ENCODE measurements around the gene EIF4G1.
"Not testable (repeated sequence)": the region's sequence is repeated elsewhere in the genome, so short reads cannot be mapped to it uniquely, and the experiment has no call there.

EIF4G1 gene

GRCh38 chr3:184334470-184335158 lies 20.2 kb downstream of the EIF4G1 start:
- FAIRE-seq (no peak), DNase-seq (ENCODE audit: low spot score) (no peak)

- FAIRE-seq, result no peak
These were observed 20.9 kb downstream of the EIF4G1 start for GRCh38 chr3:184335291-184335660.

DNA sequence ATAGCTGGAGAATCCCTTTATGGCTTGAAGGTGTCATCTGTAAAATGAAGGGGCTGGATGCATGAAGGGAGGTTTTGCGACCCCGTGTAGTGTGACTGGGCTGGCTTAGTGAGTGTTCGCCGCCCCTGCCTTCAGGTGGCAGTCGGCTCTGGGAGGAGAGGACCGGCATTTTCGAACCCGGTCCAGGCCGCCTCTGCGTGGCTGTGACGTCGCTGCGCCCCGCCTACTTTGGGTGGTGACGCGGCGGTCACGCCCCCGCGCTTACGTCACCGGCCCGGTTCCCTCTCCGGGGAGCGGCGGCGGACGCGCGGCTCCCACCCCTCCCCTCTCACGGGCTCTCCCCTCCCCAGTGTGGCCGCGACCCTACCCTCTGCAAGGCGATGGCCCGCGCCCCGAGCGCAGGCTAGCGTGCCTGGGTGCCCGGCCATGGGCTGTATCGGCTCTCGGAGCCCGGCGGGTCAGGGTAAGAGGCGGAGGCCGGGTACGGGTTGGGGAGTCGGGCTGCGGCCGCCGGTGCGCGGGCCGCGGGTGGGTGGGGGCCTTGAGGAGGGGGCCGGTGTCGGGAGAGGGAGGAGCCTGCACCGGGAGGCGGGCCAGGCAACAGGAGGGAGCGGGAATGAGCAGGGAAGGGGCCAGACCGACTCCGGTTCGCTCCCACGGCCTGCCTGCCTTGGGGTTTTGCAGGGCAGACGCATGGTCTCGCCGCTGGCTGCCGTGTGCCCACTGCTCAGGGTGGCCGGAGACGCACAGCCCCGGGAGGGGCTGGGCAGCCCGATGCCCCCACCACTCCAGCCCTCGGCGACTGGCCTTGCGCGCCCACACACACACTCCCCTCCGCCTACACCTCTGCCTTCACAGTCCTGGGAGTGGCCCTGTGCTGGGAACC lies 21.5 kb downstream of the EIF4G1 start:
- FAIRE-seq (peak; percentile 17), DNase-seq (ENCODE audit: low spot score) (peak; percentile 78)

More at GRCh38 chr3:184335291-184335660, 20.9 kb downstream of the EIF4G1 start:
- DNase-seq (ENCODE audit: low spot score), result no peak

DNA sequence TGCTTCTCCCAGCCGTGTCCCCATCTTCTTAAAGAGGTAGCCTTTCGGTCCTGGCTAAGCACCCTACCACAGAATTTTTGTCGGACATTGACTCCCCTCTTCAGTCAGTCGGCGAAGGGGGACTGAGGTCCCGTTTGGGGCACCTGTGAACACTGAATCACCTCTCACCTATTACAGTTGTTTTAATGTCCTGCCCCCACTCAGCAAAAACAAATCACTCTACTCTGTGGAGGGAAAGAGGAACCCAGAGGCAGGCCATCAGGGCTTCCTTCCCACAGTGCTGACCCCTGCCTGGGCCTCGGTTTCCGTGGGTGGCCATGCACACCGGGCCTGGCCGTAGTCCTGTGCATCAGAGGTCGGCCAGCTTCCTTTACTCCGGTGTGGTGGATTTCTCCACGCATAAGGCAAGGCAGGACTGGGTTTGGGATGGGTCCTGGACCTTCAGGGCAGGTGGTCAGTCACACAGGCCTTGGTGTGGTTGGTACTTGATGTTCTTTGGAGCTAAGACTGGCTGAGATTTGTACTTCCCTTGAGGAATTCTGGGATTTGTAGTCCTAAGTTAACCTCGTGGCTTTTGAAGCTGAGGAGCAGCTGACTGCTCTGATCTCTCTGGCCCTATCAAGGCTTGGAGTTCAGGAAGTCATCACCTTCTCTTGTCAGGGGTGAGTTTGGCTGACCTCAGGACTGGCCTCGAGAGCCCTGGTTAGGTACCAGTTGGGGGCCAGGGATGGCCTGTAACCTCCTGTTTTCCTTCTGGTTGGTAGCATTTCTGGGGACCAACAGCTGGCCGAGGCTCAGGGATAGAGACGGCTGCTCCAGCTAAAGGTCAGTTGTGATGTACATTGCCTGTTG lies 22.4 kb downstream of the EIF4G1 start:
- DNase-seq (ENCODE audit: low spot score) (peak; percentile 50), FAIRE-seq (peak; percentile 58)

GRCh38 chr3:184337399-184337714 lies 23.0 kb downstream of the EIF4G1 start, which contains the start of gene FAM131A:
Gene FAM131A (plus strand): TSS chr3:184337600. CDS start chr3:184337631, 31 bp downstream.
- DNase-seq (ENCODE audit: low spot score) (no peak), FAIRE-seq (no peak)

- FAIRE-seq (no peak), DNase-seq (ENCODE audit: low spot score) (no peak)
These were observed 23.6 kb downstream of the EIF4G1 start for GRCh38 chr3:184337981-184338380.

DNA sequence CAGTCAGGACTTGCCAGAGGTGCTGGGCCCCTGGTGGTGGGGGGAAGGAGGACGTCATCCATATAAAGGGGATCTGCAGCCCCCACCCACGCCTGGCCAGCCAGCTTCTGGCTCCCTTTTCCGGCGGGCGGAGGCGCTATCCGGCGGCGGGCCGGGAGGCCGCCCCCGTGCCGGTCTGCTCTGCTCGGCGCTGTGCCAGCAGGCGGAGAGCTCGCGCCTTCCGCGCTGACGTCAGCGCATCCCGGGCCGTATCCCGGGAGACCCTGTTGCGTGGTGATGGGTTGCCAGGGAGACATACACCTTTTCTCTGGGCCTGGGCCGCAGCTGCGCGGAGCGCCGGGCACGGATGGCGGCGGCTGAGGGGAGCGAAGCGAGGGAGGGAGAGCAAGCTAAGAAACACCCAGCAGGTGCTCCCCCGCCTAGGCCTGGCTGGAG lies 24.1 kb downstream of the EIF4G1 start:
- DNase-seq (ENCODE audit: low spot score), result no peak

GRCh38 chr3:184339001-184339400 lies 24.6 kb downstream of the EIF4G1 start:
- FAIRE-seq, result no peak

More for the DNA sequence above, 24.1 kb downstream of the EIF4G1 start:
- FAIRE-seq, result no peak

GRCh38 chr3:184339451-184340135 lies 25.2 kb downstream of the EIF4G1 start:
- not testable (repeated sequence) for DNase-seq (ENCODE audit: low spot score); FAIRE-seq

More at GRCh38 chr3:184339001-184339400, 24.6 kb downstream of the EIF4G1 start:
- no peak for DNase-seq (ENCODE audit: low spot score)

GRCh38 chr3:184341925-184342324 lies 27.5 kb downstream of the EIF4G1 start:
- DNase-seq (ENCODE audit: low spot score) (no peak), FAIRE-seq (no peak)

- no peak for FAIRE-seq
- no peak for DNase-seq (ENCODE audit: low spot score)
These were observed 28.9 kb downstream of the EIF4G1 start for GRCh38 chr3:184343200-184343876.

- no peak for DNase-seq (ENCODE audit: low spot score)
- no peak for FAIRE-seq
These were observed 30.3 kb downstream of the EIF4G1 start for GRCh38 chr3:184344579-184345316.

DNA sequence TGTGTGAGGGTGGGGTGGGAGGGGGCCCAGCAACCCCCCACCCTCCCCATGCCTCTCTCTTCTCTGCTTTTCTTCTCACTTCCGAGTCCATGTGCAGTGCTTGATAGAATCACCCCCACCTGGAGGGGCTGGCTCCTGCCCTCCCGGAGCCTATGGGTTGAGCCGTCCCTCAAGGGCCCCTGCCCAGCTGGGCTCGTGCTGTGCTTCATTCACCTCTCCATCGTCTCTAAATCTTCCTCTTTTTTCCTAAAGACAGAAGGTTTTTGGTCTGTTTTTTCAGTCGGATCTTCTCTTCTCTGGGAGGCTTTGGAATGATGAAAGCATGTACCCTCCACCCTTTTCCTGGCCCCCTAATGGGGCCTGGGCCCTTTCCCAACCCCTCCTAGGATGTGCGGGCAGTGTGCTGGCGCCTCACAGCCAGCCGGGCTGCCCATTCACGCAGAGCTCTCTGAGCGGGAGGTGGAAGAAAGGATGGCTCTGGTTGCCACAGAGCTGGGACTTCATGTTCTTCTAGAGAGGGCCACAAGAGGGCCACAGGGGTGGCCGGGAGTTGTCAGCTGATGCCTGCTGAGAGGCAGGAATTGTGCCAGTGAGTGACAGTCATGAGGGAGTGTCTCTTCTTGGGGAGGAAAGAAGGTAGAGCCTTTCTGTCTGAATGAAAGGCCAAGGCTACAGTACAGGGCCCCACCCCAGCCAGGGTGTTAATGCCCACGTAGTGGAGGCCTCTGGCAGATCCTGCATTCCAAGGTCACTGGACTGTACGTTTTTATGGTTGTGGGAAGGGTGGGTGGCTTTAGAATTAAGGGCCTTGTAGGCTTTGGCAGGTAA lies 31.1 kb downstream of the EIF4G1 start:
- DNase-seq (ENCODE audit: low spot score), result peak; percentile 75

GRCh38 chr3:184346480-184347190 lies 32.2 kb downstream of the EIF4G1 start:
- FAIRE-seq, result no peak
- no peak for DNase-seq (ENCODE audit: low spot score)

More for the DNA sequence above, 31.1 kb downstream of the EIF4G1 start:
- FAIRE-seq, result no peak

GRCh38 chr3:184347321-184348056 lies 33.1 kb downstream of the EIF4G1 start:
- FAIRE-seq (no peak), DNase-seq (ENCODE audit: low spot score) (no peak)

GRCh38 chr3:184348057-184348382 lies 33.6 kb downstream of the EIF4G1 start:
- FAIRE-seq (no peak), DNase-seq (ENCODE audit: low spot score) (no peak)
